Smooth muscle cell (in vitro differentiated cells): ENCODE measurements around the gene RHEBL1. TPM values are rescaled to one million over a fixed set of nuclear protein-coding genes. Genes with fewer than 3 reads are reported as not detected.

Source experiments
- DNase-seq: peaks from one replicate; lab custom pipeline; 2025; ENCODE audit not compliant: unreplicated experiment; lab: John Stamatoyannopoulos, UW
- H2AFZ ChIP-seq: fragments of 200-600 bp; sonication (generic); 2 replicates; pipeline ENCODE4 v1.6.0; 2016; ENCODE audit warnings: antibody characterized with exemption, low read depth, mild to moderate bottlenecking
- H3F3A ChIP-seq: fragments of 200-600 bp; sonication (generic); 2 replicates; pipeline ENCODE4 v1.6.0; 2017; ENCODE audit warnings: antibody characterized with exemption, low read depth
- H3K27ac ChIP-seq: fragments of 200-600 bp; sonication (generic); 2 replicates; pipeline ENCODE4 v1.5.1; 2016; ENCODE audit warnings: low read depth, mild to moderate bottlenecking
- H3K27me3 ChIP-seq: fragments of 200-600 bp; sonication (generic); 2 replicates; pipeline ENCODE4 v1.6.1; 2016; ENCODE audit warnings: low read depth, mild to moderate bottlenecking
- H3K36me3 ChIP-seq: fragments of 200-600 bp; sonication (generic); 2 replicates; pipeline ENCODE4 v1.5.1; 2016; ENCODE audit warnings: low read depth
- H3K4me1 ChIP-seq: fragments of 200-600 bp; sonication (generic); 2 replicates; pipeline ENCODE4 v1.5.1; 2016; ENCODE audit warnings: low read depth
- H3K4me2 ChIP-seq: fragments of 200-600 bp; sonication (generic); 2 replicates; pipeline ENCODE4 v1.6.0; 2016; ENCODE audit warnings: mild to moderate bottlenecking
- H3K4me3 ChIP-seq: fragments of 200-600 bp; sonication (generic); 2 replicates; pipeline ENCODE4 v1.5.1; 2016; ENCODE audit warnings: mild to moderate bottlenecking
- H3K79me2 ChIP-seq: fragments of 200-600 bp; sonication (generic); 2 replicates; pipeline ENCODE4 v1.6.0; 2016; ENCODE audit warnings: low read depth, mild to moderate bottlenecking
- H3K9ac ChIP-seq: fragments of 200-600 bp; sonication (generic); 2 replicates; pipeline ENCODE4 v1.6.0; 2016; ENCODE audit warnings: low read depth
- H3K9me3 ChIP-seq: fragments of 200-600 bp; sonication (generic); replicated peaks from 2 replicates; pipeline ENCODE4 v1.5.1; 2016; ENCODE audit warnings: low read depth
- H4K20me1 ChIP-seq: fragments of 200-600 bp; sonication (generic); 2 replicates; pipeline ENCODE4 v1.6.0; 2016; ENCODE audit warnings: low read depth
- CTCF ChIP-seq: fragments of 200-600 bp; sonication (generic); IDR thresholded peaks from 2 replicates; pipeline ENCODE4 v1.5.1; 2017; ENCODE audit warnings: borderline replicate concordance, mild to moderate bottlenecking, antibody characterized with exemption; ENCODE audit not compliant: insufficient read depth, poor library complexity, severe bottlenecking
- WGBS: methylation state at CpG from one replicate; pipeline ENCODE4 v1.1.7; 2016; ENCODE audit warnings: low lambda C conversion rate; 5-methylcytosine and 5-hydroxymethylcytosine counted together
- polyA plus RNA-seq: library from polyadenylated mRNA; unstranded; fragments of >200 nt; fragmentation: Nextera tagmentation; extraction: Ambion mirVana; gene quantifications from 2 replicates; pipeline ENCODE4 v1.2.1, GENCODE V29; 2016
- total RNA-seq: library from RNA; depleted of rRNA; stranded (reverse); fragments of >200 nt; gene quantifications from 2 replicates; pipeline ENCODE4 v1.2.3, GENCODE V29; 2014

RHEBL1 gene
- total and polyA plus RNA-seq, 2 experiments from 2014 or later, result 0.76 to 2.1 TPM

GRCh38 chr12:49091056-49091835, 21.5 kb upstream of the RHEBL1 start:
- no peak overlapping the region for H3K9ac ChIP-seq
- peaks cover 74% of the 10 kb centered on the region for H3K27me3 ChIP-seq
- peak overlapping the region; percentile 86 for H3K4me2 ChIP-seq
- no peaks in the 10 kb centered on the region for H3K79me2 ChIP-seq
- H3K4me3 ChIP-seq, result no peak overlapping the region
- WGBS, result 69% methylated on average over 41 of the region's 41 CpGs
- H4K20me1 ChIP-seq, result peaks cover 3% of the 10 kb centered on the region
- no peak overlapping the region for H3K27ac ChIP-seq
- no peaks in the 10 kb centered on the region for H3K36me3 ChIP-seq
- no peak overlapping the region for H2AFZ ChIP-seq
- H3K9me3 ChIP-seq, result no peaks in the 10 kb centered on the region
- no peaks in the 10 kb centered on the region for H3F3A ChIP-seq
- TF ChIP-seq CTCF, result no peak
- peaks cover 33% of the 10 kb centered on the region for H3K4me1 ChIP-seq
- no peak for DNase-seq

- Histone ChIP-seq H3K4me2 (peak overlapping the region; percentile 86), H2AFZ (no peak overlapping the region), H4K20me1 (no peaks in the 10 kb centered on the region), H3K27ac (no peak overlapping the region), H3K4me3 (peak overlapping the region; percentile 35), H3K36me3 (no peaks in the 10 kb centered on the region), H3K27me3 (peaks cover 67% of the 10 kb centered on the region), H3K9me3 (no peaks in the 10 kb centered on the region), H3K9ac (no peak overlapping the region), H3F3A (no peaks in the 10 kb centered on the region), H3K79me2 (no peaks in the 10 kb centered on the region), H3K4me1 (peaks cover 33% of the 10 kb centered on the region)
- DNase-seq, result no peak
- 8% methylated on average over 83 of the region's 88 CpGs for WGBS
- peak; percentile 6 for TF ChIP-seq CTCF
These were observed 20.3 kb upstream of the RHEBL1 start for GRCh38 chr12:49089821-49090773.

DNA sequence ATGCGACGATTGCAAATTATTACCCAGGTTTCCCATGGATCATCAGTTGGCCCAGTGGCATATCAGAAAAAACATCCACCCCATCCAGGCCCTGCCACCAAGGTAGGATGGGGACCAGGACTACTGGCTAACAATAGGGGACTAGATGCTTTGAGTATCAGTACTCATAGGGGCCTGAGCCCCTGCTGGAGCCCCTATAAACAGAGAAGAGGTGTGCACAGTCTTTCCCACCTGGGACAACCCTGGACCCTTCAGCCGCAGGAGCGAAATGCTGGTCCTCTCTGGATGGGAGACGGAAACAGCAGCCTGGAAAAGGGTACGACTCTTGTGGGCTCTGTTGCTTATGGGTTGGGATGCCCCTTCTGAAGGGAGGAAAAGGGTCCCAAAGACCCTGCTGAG, 19.2 kb upstream of the RHEBL1 start:
- Histone ChIP-seq H3K79me2 (no peaks in the 10 kb centered on the region), H3K36me3 (no peaks in the 10 kb centered on the region), H3K27ac (no peak overlapping the region), H3F3A (no peaks in the 10 kb centered on the region), H3K4me3 (no peak overlapping the region), H3K4me2 (no peak overlapping the region), H2AFZ (no peak overlapping the region), H3K4me1 (peaks cover 27% of the 10 kb centered on the region), H3K9me3 (no peaks in the 10 kb centered on the region), H4K20me1 (no peaks in the 10 kb centered on the region), H3K9ac (no peak overlapping the region), H3K27me3 (peaks cover 56% of the 10 kb centered on the region)
- no peak for TF ChIP-seq CTCF
- 75% methylated on average over 6 of the region's 6 CpGs for WGBS
- no peak for DNase-seq
